Measurements from ENCODE around the gene HPCAL1. TPM values are rescaled to one million over a fixed set of nuclear protein-coding genes. Genes with fewer than 3 reads are reported as not detected.

HPCAL1 gene
- total and polyA plus RNA-seq, 10 of the 15 experiments (the other 5 are each of a cell fraction or from before 2014, with no cell fraction given) = 0.40 to 12.8 (median 7.9) TPM

DNA sequence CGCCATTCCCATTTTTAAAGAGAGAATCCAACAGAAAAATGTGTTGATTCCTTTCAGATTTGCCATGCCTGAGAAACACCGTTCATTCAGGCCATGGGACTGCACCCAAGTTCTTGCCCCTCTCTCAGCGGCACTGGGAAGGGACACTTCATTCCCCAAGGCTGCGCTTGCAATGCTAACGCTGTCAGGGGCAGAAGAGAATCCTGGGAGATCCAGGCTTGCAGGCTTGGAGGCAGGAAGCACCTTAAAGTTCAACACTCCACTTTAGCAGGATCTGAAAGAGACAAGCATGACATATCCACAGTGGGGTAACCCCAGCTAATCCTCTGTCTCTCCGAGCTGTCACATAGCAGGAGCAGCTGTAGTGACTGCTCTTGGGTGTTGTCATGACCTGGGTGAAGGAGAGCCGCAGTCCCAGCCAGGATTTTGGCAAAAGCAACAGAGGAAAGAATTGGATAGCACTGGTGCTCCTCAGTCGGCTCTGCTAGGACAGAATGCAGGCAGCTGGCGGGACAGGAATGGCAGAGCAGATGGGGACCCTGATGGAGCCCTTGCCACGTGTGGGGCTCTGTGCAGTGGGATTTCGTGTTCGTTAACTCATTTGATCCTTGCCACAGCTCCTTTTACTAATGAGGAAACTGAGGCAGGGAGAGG is 167.4 kb downstream of the HPCAL1 start:
- Histone ChIP-seq H3K36me3 (ENCODE audit: control insufficient read depth in 2 of 2, insufficient read depth in 2 of 2, low read length in 1 of 2) (no peaks in the 10 kb centered on the region), H4K20me1 (ENCODE audit: control insufficient read depth, insufficient read depth) (no peaks in the 10 kb centered on the region; the same call in 1 of the 2 replicates), H3K4me2 (ENCODE audit: control insufficient read depth, insufficient read depth) (no peak overlapping the region), H3K9me3 (replicated peaks; ENCODE audit: control insufficient read depth, insufficient read depth, low read length) (no peaks in the 10 kb centered on the region), H3K79me2 (ENCODE audit: control insufficient read depth, insufficient read depth, low read length) (no peaks in the 10 kb centered on the region), H3K27me3 (replicated peaks in 1 of 2; ENCODE audit: control insufficient read depth in 2 of 2, insufficient read depth in 2 of 2, low read length in 1 of 2) (no peaks in the 10 kb centered on the region; a peak in 1 of 4 replicates), H2AFZ (ENCODE audit: control insufficient read depth, low read depth, low read length) (no peak overlapping the region), H3K4me3 (no peak overlapping the region), H3K9ac (ENCODE audit: control insufficient read depth, insufficient read depth, low read length) (no peak overlapping the region), H3K27ac (ENCODE audit: control insufficient read depth, insufficient read depth) (no peak overlapping the region), H3K4me1 (ENCODE audit: control insufficient read depth, insufficient read depth, low read length) (no peaks in the 10 kb centered on the region)
- POLR2A ChIA-PET = interaction anchor here (1.1 kb wide), 1 partner anchor 59 kb away, joined by 5 read pairs; no protein-coding TSS in a partner anchor
- RAD21 ChIA-PET (ENCODE audit: unreplicated experiment) = no interaction called here
- ATAC-seq (no peak), FAIRE-seq (no peak), DNase-seq (ENCODE audit: low read depth, low spot score) (no peak)
- in situ Hi-C loops (cut with MboI) = no loop called here
- BruUV-seq (replicated peaks) = no TSS peak
- SMC1A ChIA-PET (ENCODE audit: uncharacterized antibody, unreplicated experiment) = no interaction called here
- TF ChIP-seq, protein P1, sequence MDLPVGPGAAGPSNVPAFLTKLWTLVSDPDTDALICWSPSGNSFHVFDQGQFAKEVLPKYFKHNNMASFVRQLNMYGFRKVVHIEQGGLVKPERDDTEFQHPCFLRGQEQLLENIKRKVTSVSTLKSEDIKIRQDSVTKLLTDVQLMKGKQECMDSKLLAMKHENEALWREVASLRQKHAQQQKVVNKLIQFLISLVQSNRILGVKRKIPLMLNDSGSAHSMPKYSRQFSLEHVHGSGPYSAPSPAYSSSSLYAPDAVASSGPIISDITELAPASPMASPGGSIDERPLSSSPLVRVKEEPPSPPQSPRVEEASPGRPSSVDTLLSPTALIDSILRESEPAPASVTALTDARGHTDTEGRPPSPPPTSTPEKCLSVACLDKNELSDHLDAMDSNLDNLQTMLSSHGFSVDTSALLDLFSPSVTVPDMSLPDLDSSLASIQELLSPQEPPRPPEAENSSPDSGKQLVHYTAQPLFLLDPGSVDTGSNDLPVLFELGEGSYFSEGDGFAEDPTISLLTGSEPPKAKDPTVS (IDR thresholded peaks at IDR 0.05; ENCODE audit: low read depth, low read length) = no peak
- no peak for TF ChIP-seq MYC (IDR thresholded peaks at IDR 0.05; ENCODE audit: insufficient read depth, insufficient read length, insufficient replicate concordance, low read length, severe bottlenecking)
- TF ChIP-seq KLF5 (IDR thresholded peaks at IDR 0.05; ENCODE audit: partially characterized antibody) = no peak
- no peak for TF ChIP-seq GATAD2B (conservative IDR thresholded peaks at IDR 0.05; ENCODE audit: low read depth)
- no peak for TF ChIP-seq TCF7 (IDR thresholded peaks at IDR 0.05; ENCODE audit: borderline replicate concordance)
- TF ChIP-seq TBL1XR1 (IDR thresholded peaks at IDR 0.05; ENCODE audit: low read depth, low read length) = no peak
- TF ChIP-seq SUZ12 (IDR thresholded peaks at IDR 0.05; ENCODE audit: unreplicated experiment) = no peak
- CTCF ChIA-PET = no interaction called here
- 39% methylated on average over 12 of the region's 12 CpGs for WGBS (ENCODE audit: insufficient coverage, insufficient replicate concordance, low lambda C conversion rate, missing lambda C conversion rate)
- intact Hi-C loops (cut with micrococcal nuclease; ENCODE audit: unreplicated experiment) = no loop called here
